ENCODE data around the gene ZNF740. TPM values are rescaled to one million over a fixed set of nuclear protein-coding genes. Genes with fewer than 3 reads are reported as not detected.

ZNF740 gene
- total RNA-seq, 1 experiment from 2014 or later: 46.8 TPM

- CTCF ChIA-PET: no interaction called here
- no peaks in the 10 kb centered on the region for H3K9me3 ChIP-seq (ENCODE audit: control insufficient read depth, insufficient read depth, low read depth, low read length)
- intact Hi-C loops (cut with micrococcal nuclease; ENCODE audit: unreplicated experiment): no loop called here
- ATAC-seq (no peak), DNase-seq (ENCODE audit: low read depth, low spot score) (no peak)
- H3K27ac ChIP-seq (ENCODE audit: low read length): no peak overlapping the region
- TF ChIP-seq TCF7L2 (IDR thresholded peaks at IDR 0.05; ENCODE audit: low read depth, low read length) (no peak), SIN3A (IDR thresholded peaks at IDR 0.05; ENCODE audit: borderline replicate concordance, insufficient read depth, low read depth, low read length) (no peak)
- POLR2A ChIA-PET: interaction anchor here (0.6 kb wide), 1 partner anchor 86 kb away, joined by 3 read pairs; no protein-coding TSS in a partner anchor
- in situ Hi-C loops (cut with HindIII; ENCODE audit: low pct_unique_long_range_greater_than_20kb, low sequenced_read_pairs): no loop called here
- H3K4me1 ChIP-seq (ENCODE audit: control insufficient read depth, insufficient read depth, low read length): no peaks in the 10 kb centered on the region; the same call in 1 of the 2 replicates
- no peaks in the 10 kb centered on the region; the same call in 1 of the 2 replicates for H3K36me3 ChIP-seq (ENCODE audit: control insufficient read depth, insufficient read depth, low read length)
- no TSS peak for BruUV-seq (replicated peaks)
- no peaks in the 10 kb centered on the region for H3K27me3 ChIP-seq (ENCODE audit: control insufficient read depth, insufficient read depth, low read length)
- no peak overlapping the region for H3K4me3 ChIP-seq (ENCODE audit: low read depth in 2 of 2, low read length in 2 of 2)
Measured at GRCh38 chr12:53208877-53209463, 28.4 kb downstream of the ZNF740 start.

GRCh38 chr12:53210843-53211242 lies 30.3 kb downstream of the ZNF740 start:
- Histone ChIP-seq H3K27me3 (ENCODE audit: control insufficient read depth, insufficient read depth, low read length) (no peaks in the 10 kb centered on the region), H3K27ac (ENCODE audit: low read length) (no peak overlapping the region), H3K4me1 (ENCODE audit: control insufficient read depth, insufficient read depth, low read length) (peaks cover 5% of the 10 kb centered on the region), H3K36me3 (ENCODE audit: control insufficient read depth, insufficient read depth, low read length) (no peaks in the 10 kb centered on the region; the same call in 1 of the 2 replicates), H3K4me3 (ENCODE audit: low read depth in 2 of 2, low read length in 2 of 2) (no peak overlapping the region), H3K9me3 (ENCODE audit: control insufficient read depth, insufficient read depth, low read depth, low read length) (no peaks in the 10 kb centered on the region)
- TSS peak; percentile 82 for BruUV-seq (replicated peaks)
- ChIA-PET POLR2A (no interaction called here), CTCF (no interaction called here)
- in situ Hi-C loops (cut with HindIII; ENCODE audit: low pct_unique_long_range_greater_than_20kb, low sequenced_read_pairs) (no loop called here), intact Hi-C loops (cut with micrococcal nuclease; ENCODE audit: unreplicated experiment) (no loop called here)
- DNase-seq (ENCODE audit: low read depth, low spot score) (no peak), ATAC-seq (no peak)
- no peak for TF ChIP-seq POLR2AphosphoS5 (IDR thresholded peaks at IDR 0.05; ENCODE audit: low read depth, low read length)
- no peak for TF ChIP-seq SIN3A (IDR thresholded peaks at IDR 0.05; ENCODE audit: borderline replicate concordance, insufficient read depth, low read depth, low read length)
- no peak for TF ChIP-seq REST (IDR thresholded peaks at IDR 0.05; ENCODE audit: insufficient read depth in 1 of 2, low read depth in 2 of 2, low read length in 1 of 2)
- TF ChIP-seq CTCF (IDR thresholded peaks at IDR 0.05): no peak
- no peak for TF ChIP-seq TCF7L2 (IDR thresholded peaks at IDR 0.05; ENCODE audit: low read depth, low read length)

Data from Panc1 (cell line).